OCI-LY3 (cell line): Measurements from ENCODE around the gene ZCCHC10.

Experiments used
- EZH2phosphoT487 ChIP-seq: fragments of 200-600 bp; shearing (Covaris generic); IDR thresholded peaks from 2 replicates; pipeline ENCODE4 v1.6.1; 2018; ENCODE audit warnings: antibody characterized with exemption, mixed run types, low read depth
- TF ChIP-seq, protein P1 (sequence below): fragments of 200-600, 300-600 bp; sonication (generic); IDR thresholded peaks from 2 replicates; pipeline ENCODE4 v1.5.1; 2014; ENCODE audit warnings: antibody characterized with exemption, low read length, low read depth

DNA sequence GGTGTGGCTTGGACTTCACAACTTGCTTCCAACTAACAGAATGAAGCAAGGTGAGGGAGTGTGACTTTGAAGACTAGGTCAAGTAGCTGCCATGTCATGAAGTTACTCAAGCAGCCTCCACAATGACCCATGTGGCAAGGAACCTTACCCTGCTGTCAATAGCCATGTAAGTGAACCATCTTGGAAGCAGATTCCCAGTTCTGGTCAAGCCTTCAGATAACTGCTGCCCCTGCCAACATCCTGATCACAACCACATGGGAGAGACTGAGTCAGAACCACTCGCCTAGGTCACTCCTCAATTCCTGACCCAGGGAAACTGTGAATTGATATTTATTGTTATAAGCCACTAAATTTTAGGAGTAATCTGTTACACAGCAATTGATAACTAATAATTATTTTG lies 10.9 kb downstream of the ZCCHC10 start:
- TF ChIP-seq, protein P1, sequence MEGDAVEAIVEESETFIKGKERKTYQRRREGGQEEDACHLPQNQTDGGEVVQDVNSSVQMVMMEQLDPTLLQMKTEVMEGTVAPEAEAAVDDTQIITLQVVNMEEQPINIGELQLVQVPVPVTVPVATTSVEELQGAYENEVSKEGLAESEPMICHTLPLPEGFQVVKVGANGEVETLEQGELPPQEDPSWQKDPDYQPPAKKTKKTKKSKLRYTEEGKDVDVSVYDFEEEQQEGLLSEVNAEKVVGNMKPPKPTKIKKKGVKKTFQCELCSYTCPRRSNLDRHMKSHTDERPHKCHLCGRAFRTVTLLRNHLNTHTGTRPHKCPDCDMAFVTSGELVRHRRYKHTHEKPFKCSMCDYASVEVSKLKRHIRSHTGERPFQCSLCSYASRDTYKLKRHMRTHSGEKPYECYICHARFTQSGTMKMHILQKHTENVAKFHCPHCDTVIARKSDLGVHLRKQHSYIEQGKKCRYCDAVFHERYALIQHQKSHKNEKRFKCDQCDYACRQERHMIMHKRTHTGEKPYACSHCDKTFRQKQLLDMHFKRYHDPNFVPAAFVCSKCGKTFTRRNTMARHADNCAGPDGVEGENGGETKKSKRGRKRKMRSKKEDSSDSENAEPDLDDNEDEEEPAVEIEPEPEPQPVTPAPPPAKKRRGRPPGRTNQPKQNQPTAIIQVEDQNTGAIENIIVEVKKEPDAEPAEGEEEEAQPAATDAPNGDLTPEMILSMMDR: no peak
- no peak for TF ChIP-seq EZH2phosphoT487
